HEK293T (cell line): ENCODE measurements around the gene UAP1L1.

Experiments used
- ARNT ChIP-seq: fragments of 450-650 bp; IDR thresholded peaks from 2 replicates; pipeline ENCODE4 v1.6.1; 2017; ENCODE audit warnings: mild to moderate bottlenecking
- BHLHE40 ChIP-seq: fragments of 450-650 bp; IDR thresholded peaks from 2 replicates; pipeline ENCODE4 v1.6.1; 2016; ENCODE audit warnings: mild to moderate bottlenecking, moderate library complexity, borderline replicate concordance
- CTBP1 ChIP-seq: fragments of 450-650 bp; IDR thresholded peaks from 2 replicates; pipeline ENCODE4 v1.6.1; 2016; ENCODE audit warnings: borderline replicate concordance
- FOXA1 ChIP-seq: fragments of 450-650 bp; IDR thresholded peaks from 2 replicates; pipeline ENCODE4 v1.6.1; 2016; ENCODE audit warnings: mild to moderate bottlenecking
- FOXK2 ChIP-seq: fragments of 450-650 bp; IDR thresholded peaks from 2 replicates; pipeline ENCODE4 v1.6.1; 2016; ENCODE audit warnings: mild to moderate bottlenecking
- HDGF ChIP-seq: fragments of 450-650 bp; IDR thresholded peaks from 2 replicates; pipeline ENCODE4 v1.6.1; 2017; ENCODE audit warnings: antibody characterized with exemption, borderline replicate concordance
- TARDBP ChIP-seq: fragments of 450-650 bp; IDR thresholded peaks from 2 replicates; pipeline ENCODE4 v1.6.1; 2016

DNA sequence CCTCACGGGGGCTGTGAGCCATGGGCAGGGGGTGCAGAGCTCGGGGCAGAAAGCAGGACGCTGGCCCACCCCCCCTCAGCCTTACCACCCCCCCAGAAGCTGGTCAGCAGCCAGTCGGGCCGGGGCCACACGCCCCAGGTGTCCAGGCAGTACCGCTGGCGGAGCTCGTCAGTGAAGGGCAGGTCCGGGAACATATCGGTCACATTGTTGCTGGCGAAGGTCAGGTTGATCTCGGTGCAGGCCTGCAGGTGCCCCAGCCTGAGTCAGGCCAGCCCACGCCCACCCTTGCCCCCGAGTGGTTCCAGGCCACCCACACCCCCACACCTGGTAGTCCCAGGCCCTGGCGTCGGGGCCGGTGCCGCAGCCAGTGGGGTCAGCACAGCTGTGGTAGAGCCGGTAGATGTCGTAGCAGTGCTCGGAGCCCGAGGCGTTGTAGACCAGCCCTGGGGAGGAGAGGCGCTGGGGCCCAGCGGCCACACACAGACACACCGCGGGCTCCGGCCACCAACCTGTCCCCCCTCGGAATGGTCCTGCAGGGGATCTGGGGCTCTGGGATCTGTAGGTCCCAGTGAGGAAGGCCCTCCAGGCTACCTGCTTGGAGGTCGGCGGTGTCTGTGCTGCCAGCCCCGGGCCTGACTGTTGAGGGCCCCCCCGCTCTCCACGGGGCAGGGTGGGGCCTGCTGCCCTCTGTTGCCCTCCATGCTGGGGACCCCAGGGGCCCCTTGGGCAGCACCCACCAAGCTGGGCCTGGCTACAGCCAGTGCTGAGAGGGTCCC, 34.7 kb downstream of the UAP1L1 start:
- no peak for TF ChIP-seq FOXK2
- no peak for TF ChIP-seq HDGF
- no peak for TF ChIP-seq BHLHE40
- TF ChIP-seq FOXA1: no peak
- TF ChIP-seq ARNT: no peak
- TF ChIP-seq CTBP1: no peak
- TF ChIP-seq TARDBP: no peak
